Epithelial cell of proximal tubule (primary cell): ENCODE measurements around the gene RPS3. TPM values are rescaled to one million over a fixed set of nuclear protein-coding genes. Genes with fewer than 3 reads are reported as not detected.
A peak's percentile ranks its signal among the peaks of the same experiment; 100 is the strongest.

Experiments used
- DNase-seq: peaks from one replicate; pipeline ENCODE4 v3.0.0-alpha.2; 2011; ENCODE audit warnings: low read depth
- H3K4me3 ChIP-seq: 2 replicates; pipeline ENCODE4 v1.5.1; 2011; ENCODE audit warnings: low read depth, mild to moderate bottlenecking, low read length
- total RNA-seq: library from RNA; depleted of rRNA; stranded (reverse); fragments of >200 nt; gene quantifications from 2 replicates; pipeline ENCODE4 v1.2.3, GENCODE V29; 2015
- TF ChIP-seq, protein P1 (sequence below): conservative IDR thresholded peaks from 2 replicates; pipeline ENCODE4 v1.5.1; 2012; ENCODE audit warnings: low read depth, mild to moderate bottlenecking, low read length

Gene RPS3
- total RNA-seq, 1 donor from 2014 or later = 3,442 TPM

DNA sequence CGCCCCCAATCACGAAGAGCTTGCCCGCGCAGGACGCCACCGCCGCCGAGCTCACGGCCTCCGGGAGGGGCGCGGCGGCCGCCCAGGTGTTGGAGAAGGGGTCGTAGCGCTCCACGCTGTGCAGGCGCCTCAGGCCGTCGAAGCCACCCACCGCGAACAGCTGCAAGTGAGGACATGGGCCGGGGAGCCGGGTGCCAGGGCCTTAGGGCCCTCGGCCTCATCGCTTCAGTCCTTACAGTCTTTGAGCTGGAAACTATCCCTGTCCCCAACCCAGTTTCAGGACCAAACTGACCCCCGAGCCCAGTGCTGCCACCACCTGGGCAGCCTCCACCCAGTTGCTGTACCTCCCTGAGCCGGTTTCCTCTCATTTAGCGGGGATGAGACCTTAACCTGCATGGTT, 26.1 kb downstream of the RPS3 start:
- DNase-seq = no peak
- TF ChIP-seq, protein P1, sequence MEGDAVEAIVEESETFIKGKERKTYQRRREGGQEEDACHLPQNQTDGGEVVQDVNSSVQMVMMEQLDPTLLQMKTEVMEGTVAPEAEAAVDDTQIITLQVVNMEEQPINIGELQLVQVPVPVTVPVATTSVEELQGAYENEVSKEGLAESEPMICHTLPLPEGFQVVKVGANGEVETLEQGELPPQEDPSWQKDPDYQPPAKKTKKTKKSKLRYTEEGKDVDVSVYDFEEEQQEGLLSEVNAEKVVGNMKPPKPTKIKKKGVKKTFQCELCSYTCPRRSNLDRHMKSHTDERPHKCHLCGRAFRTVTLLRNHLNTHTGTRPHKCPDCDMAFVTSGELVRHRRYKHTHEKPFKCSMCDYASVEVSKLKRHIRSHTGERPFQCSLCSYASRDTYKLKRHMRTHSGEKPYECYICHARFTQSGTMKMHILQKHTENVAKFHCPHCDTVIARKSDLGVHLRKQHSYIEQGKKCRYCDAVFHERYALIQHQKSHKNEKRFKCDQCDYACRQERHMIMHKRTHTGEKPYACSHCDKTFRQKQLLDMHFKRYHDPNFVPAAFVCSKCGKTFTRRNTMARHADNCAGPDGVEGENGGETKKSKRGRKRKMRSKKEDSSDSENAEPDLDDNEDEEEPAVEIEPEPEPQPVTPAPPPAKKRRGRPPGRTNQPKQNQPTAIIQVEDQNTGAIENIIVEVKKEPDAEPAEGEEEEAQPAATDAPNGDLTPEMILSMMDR = peak; percentile 50

DNA sequence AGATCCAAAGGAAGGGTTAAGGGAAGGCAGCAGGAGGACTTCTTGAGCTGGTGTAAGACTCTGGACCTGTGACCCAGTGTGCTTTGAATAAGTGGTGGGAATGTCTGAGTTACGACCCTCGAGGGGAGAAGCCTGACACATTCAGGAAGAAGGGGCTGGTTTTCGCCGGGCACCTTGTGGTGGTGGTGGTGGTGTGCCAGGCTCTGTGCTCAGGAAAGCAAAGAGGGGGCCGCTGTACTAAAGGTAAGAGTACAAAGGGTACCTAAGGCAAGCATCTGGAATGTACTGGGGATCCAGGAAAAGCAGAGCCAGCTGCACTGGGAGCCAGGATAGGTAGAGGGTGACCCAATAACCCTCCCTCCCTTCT, 27.4 kb downstream of the RPS3 start:
- TF ChIP-seq, protein P1 = no peak
- H3K4me3 ChIP-seq = no peak overlapping the region

More for the DNA sequence above, 26.1 kb downstream of the RPS3 start:
- H3K4me3 ChIP-seq = no peak overlapping the region

DNA sequence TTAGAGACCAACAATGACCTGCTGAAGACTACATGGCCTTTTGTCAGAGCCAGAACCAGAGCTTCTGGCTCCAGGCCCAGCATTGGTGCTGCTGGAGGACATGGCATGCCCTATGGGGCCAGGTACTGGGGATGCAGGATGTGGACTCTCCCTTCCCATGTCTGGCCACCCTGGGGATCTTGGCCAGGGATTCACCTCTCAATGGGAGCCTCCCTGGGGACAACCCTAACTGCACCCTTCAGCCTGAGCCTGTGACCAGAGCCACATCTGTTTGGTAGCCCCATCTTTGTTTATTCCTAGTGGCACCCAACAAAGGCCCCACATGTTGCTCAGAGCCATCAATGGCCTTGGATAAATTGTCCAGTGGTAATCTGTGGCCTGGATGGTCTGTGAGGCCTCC, 27.9 kb downstream of the RPS3 start:
- TF ChIP-seq, protein P1 = no peak
- no peak for DNase-seq

More for the DNA sequence above, 27.4 kb downstream of the RPS3 start:
- no peak for DNase-seq

DNA sequence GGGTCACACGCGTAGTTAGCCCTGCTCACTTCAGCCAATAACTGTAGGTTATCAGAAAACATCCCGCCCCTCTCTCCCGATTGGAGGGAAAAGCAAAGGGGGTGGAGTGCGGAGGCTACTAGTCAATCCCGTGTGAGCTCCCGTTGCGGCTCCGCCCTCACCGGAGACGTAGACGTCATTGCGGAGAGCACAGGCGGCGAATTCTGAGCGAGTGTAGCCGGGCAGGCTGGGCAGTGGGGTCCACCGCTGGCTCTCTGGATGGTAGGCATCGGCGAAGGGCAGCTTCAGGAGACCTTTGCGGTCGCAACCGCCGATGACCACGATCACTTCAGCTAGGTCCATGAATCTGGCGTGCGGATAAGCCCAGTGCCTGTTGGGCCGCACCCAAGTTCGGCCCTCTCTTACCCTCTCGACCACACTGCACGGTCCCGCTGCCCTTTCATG, 29.0 kb downstream of the RPS3 start:
- TF ChIP-seq, protein P1 = no peak

More for the DNA sequence above, 27.9 kb downstream of the RPS3 start:
- H3K4me3 ChIP-seq = no peak overlapping the region

DNA sequence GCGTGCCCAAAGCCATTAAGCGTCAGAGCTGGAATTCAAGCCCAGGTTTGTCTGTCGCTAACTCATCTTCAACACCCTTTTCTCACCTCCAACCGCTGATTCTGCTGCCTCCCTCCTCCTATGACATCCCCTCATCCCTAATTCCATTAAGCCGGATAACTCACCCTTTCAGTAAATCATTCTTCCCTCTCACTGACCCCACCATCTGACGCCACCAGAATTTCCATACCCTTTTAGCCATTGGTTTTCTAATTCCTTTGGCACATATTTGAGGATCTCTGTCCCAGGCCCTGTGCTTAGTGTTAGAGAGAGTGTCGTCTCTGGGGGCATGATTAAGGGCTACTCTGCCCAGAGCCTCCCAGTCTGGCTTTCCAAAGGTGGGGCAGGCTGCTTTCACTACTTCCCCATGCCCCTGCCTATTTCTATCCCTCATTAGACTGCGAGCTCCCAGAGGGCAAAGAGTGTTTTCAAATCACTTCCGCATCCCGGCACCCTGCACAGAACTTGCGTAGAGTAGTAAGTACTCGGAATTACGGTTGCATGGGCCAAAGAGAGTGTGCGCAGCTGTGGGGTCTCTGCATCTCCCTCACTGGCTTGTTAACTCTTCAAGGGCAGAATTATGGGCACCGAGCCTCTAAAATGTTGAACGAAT, 29.8 kb downstream of the RPS3 start:
- H3K4me3 ChIP-seq = peak overlapping the region; percentile 2
- TF ChIP-seq, protein P1 = no peak
- no peak for DNase-seq

More for the DNA sequence above, 29.0 kb downstream of the RPS3 start:
- peak; percentile 45 for DNase-seq
- H3K4me3 ChIP-seq = peak overlapping the region; percentile 51

DNA sequence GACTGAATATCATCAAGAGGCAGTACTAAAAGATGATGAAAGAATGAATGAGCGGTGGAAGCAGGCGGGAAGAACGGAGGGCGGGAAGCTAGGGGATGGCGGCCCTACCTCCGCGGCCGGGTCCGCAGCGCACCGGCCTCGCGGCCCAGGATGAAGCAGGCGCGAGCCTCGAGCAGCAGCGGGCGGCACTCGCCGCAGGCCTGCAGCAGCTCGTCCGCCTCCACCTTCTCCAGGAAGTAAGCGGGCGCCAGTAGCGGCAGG, 30.3 kb downstream of the RPS3 start:
- no peak for DNase-seq
- H3K4me3 ChIP-seq = peak overlapping the region; percentile 2
- TF ChIP-seq, protein P1 = no peak
